Measurements from ENCODE around the gene MUC4.
"Not testable (repeated sequence)": the region's sequence is repeated elsewhere in the genome, so short reads cannot be mapped to it uniquely, and the experiment has no call there.

Gene MUC4

DNA sequence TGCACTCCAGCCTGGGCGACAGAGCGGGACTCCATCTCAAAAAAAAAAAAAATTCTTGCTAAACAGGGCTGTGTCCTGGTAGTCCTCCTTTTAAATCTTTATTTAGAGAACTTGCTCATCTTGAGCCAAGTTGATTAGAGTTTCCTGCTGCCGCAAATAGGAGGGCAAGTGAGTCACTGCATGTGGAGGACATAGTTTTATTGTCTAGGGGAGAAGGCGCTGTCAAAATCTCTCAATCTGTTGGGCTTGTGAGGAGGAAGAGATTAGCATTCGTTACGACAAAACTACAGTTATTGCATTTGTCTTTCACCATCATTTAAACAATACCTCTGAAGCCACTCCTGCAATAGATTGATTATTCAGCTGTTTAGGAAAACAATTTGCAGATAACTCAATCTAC lies 11.5 kb downstream of the MUC4 start:
- peak; percentile 64 for DNase-seq (ENCODE audit: low read depth)
- no peak overlapping the region for H3K4me3 ChIP-seq (ENCODE audit: low read depth, low read length)
- TF ChIP-seq MYC (IDR thresholded peaks at IDR 0.05; ENCODE audit: low read depth, low read length): no peak
- no peak for TF ChIP-seq POLR2A (IDR thresholded peaks at IDR 0.05; ENCODE audit: extremely low read depth, insufficient read length)

DNA sequence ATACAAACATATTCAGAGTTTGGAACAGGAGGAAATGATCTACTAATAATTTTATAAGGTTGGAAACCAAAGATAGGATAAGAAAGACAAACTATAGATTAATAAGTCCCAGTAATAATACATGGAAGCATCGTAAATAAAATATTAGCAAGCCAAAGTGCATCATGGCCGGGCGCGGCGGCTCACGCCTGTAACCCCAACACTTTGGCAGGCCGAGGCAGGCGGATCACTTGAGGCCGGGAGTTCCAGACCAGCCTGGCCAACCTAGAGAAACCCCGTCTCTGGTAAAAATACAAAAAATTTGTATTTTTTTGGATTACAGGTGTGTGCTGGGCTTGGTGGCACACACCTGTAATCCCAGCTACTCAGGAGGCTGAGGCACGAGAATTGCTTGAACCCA lies 14.9 kb downstream of the MUC4 start:
- no peak overlapping the region for H3K4me3 ChIP-seq (ENCODE audit: low read depth, low read length)
- no peak for DNase-seq (ENCODE audit: low read depth)
- TF ChIP-seq, protein P1, sequence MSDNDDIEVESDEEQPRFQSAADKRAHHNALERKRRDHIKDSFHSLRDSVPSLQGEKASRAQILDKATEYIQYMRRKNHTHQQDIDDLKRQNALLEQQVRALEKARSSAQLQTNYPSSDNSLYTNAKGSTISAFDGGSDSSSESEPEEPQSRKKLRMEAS (IDR thresholded peaks at IDR 0.05; ENCODE audit: low read depth, low read length): no peak
- TF ChIP-seq, protein P2, sequence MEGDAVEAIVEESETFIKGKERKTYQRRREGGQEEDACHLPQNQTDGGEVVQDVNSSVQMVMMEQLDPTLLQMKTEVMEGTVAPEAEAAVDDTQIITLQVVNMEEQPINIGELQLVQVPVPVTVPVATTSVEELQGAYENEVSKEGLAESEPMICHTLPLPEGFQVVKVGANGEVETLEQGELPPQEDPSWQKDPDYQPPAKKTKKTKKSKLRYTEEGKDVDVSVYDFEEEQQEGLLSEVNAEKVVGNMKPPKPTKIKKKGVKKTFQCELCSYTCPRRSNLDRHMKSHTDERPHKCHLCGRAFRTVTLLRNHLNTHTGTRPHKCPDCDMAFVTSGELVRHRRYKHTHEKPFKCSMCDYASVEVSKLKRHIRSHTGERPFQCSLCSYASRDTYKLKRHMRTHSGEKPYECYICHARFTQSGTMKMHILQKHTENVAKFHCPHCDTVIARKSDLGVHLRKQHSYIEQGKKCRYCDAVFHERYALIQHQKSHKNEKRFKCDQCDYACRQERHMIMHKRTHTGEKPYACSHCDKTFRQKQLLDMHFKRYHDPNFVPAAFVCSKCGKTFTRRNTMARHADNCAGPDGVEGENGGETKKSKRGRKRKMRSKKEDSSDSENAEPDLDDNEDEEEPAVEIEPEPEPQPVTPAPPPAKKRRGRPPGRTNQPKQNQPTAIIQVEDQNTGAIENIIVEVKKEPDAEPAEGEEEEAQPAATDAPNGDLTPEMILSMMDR (IDR thresholded peaks at IDR 0.05; ENCODE audit: low read depth, low read length): no peak
- TF ChIP-seq MYC (IDR thresholded peaks at IDR 0.05; ENCODE audit: low read depth, low read length) (no peak), POLR2A (IDR thresholded peaks at IDR 0.05; ENCODE audit: extremely low read depth, insufficient read length) (no peak)

DNA sequence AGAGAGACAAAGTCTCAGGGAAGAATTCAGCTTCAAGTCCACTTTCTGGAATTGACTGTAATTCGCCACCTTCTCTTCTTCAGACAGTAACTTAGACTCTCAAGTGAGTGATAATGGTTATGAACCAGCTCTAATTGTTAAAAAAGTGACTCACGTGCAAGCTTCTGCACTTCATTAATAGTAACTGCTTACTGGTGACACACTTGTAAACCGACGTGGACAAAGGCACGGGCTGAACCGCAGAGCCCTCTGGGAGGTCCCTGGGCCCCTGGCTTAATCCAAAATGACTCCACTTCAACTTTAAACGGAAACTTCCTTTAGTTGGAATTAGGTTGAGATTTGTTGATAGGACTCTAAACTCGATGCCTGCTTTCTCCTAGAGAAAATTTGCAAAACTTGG lies 17.0 kb downstream of the MUC4 start:
- DNase-seq (ENCODE audit: low read depth): peak; percentile 27
- H3K4me3 ChIP-seq (ENCODE audit: low read depth, low read length): no peak overlapping the region
- TF ChIP-seq POLR2A (IDR thresholded peaks at IDR 0.05; ENCODE audit: extremely low read depth, insufficient read length) (no peak), MYC (IDR thresholded peaks at IDR 0.05; ENCODE audit: low read depth, low read length) (no peak)
- TF ChIP-seq, protein P1 (IDR thresholded peaks at IDR 0.05; ENCODE audit: low read depth, low read length): no peak
- TF ChIP-seq, protein P2 (IDR thresholded peaks at IDR 0.05; ENCODE audit: low read depth, low read length): no peak

DNA sequence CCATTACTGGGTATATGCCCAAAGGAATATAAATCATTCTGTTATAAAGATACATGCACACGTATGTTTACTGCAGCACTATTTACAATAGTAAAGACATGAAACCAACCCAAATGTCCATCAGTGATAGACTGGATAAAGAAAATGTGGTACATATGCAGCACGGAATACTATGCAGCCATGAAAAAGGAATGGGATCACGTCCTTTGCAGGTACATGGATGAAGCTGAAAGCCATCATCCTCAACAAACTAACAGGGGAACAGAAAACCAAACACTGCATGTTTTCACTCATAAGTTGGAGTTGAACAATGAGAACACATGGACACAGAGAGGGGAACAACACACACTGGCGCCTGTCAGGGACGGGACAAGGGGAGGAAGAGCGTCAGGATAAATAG lies 19.1 kb downstream of the MUC4 start:
- not testable (repeated sequence) for H3K4me3 ChIP-seq (ENCODE audit: low read depth, low read length); DNase-seq (ENCODE audit: low read depth)

DNA sequence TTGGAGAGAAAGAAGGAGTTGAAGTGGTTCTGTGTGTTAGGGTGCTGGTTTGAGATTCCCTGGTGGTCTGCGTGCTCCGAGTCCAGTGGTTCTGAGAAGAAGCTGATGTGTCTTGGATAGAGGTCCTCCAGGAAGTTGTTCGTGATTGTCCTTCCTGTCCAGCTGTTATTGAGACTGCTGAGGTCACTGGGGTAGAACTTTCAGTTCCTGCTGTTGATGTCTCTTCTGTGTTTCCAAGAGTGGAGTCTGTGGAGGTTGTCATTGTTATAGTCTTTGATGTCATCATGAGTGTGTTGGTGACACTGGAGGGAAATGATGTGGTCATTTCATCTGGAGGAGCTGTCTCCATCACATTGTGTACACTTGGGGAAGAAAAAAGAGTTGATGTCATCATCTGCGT lies 20.8 kb downstream of the MUC4 start:
- no peak overlapping the region for H3K4me3 ChIP-seq (ENCODE audit: low read depth, low read length)
- TF ChIP-seq, protein P1 (IDR thresholded peaks at IDR 0.05; ENCODE audit: low read depth, low read length): no peak
- TF ChIP-seq POLR2A (IDR thresholded peaks at IDR 0.05; ENCODE audit: extremely low read depth, insufficient read length) (no peak), MYC (IDR thresholded peaks at IDR 0.05; ENCODE audit: low read depth, low read length) (no peak)
- TF ChIP-seq, protein P2 (IDR thresholded peaks at IDR 0.05; ENCODE audit: low read depth, low read length): no peak
- DNase-seq (ENCODE audit: low read depth): no peak

DNA sequence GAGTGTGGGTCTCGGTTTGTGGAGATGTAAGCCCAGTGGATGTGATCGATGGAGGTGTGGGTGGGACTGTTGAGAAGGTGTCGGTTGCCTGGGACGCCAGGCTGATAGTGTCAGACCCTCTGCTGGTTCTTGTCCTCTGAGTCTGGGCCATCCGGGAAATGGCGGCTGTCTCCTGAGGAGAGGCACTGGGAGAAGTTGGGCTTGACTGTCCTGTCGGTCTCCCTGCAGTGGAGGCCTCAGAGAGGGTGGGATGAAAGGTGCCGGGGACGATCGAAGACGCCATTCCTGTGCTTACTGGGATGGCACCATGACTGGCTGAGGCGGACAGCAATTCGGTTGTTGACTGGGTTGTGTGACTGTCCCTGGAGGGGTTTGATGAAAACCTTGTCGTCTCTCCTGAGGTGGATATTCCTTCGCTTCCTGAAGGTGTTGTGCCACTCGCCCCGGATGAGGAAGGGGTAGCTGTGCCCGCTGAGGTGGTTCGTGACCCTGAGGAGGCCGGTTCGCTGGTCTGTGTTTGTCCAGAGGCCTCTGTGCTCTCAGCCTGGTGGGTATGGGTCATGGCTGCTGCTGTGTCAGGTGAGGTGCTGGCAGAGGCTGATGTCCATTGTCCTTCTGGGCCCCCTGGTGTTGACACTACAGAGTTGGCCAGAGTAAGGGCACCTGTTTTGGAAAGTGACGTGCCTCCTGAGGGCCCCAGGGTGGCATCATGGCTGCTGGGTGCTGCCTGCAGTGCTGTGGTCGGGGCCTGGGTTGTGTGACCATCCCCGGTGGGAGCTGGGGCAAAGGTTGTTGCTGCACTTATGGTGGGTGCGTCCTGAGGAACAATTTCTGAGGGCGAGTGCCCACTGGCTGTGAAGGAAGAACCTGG lies 22.8 kb downstream of the MUC4 start:
- DNase-seq (ENCODE audit: low read depth): no peak
- TF ChIP-seq POLR2A (IDR thresholded peaks at IDR 0.05; ENCODE audit: extremely low read depth, insufficient read length) (no peak), MYC (IDR thresholded peaks at IDR 0.05; ENCODE audit: low read depth, low read length) (no peak)
- TF ChIP-seq, protein P2 (IDR thresholded peaks at IDR 0.05; ENCODE audit: low read depth, low read length): no peak
- TF ChIP-seq, protein P1 (IDR thresholded peaks at IDR 0.05; ENCODE audit: low read depth, low read length): no peak
- H3K4me3 ChIP-seq (ENCODE audit: low read depth, low read length): no peak overlapping the region

DNA sequence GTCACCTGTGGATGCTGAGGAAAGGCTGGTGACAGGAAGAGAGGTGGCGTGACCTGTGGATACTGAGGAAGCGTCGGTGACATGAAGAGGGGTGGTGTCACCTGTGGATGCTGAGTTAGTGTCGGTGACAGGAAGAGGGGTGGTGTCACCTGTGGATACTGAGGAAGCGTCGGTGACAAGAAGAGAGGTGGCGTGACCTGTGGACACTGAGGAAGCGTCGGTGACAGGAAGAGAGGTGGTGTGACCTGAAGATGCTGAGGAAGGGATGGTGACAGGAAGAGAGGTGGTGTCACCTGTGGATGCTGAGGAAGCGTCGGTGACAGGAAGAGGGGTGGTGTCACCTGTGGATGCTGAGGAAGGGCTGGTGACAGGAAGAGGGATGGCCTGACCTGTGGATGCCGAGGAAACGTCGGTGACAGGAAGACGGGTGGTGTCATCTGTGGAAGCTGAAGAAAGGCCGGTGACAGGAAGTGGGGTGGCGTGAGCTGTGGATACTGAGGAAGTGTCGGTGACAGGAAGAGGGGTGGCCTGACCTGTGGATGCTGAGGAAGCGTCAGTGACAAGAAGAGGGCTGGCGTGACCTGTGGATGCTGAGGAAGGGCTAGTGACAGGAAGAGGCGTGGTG lies 25.8 kb downstream of the MUC4 start:
- DNase-seq (ENCODE audit: low read depth): not testable (repeated sequence)

DNA sequence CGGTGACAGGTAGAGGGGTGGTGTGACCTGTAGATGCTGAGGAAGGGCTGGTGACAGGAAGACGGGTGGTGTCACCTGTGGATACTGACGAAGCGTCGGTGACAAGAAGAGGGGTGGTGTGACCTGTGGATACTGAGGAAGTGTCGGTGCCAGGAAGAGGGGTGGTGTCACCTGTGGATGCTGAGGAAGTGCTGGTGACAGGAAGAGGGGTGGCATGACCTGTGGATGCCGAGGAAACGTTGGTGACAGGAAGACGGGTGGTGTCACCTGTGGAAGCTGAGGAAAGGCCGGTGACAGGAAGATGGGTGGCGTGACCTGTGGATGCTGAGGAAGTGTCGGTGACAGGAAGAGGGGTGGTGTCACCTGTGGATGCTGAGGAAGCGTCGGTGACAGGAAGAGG lies 27.7 kb downstream of the MUC4 start:
- not testable (repeated sequence) for H3K4me3 ChIP-seq (ENCODE audit: low read depth, low read length); DNase-seq (ENCODE audit: low read depth)

More for the DNA sequence above, 25.8 kb downstream of the MUC4 start:
- H3K4me3 ChIP-seq (ENCODE audit: low read depth, low read length): not testable (repeated sequence)

DNA sequence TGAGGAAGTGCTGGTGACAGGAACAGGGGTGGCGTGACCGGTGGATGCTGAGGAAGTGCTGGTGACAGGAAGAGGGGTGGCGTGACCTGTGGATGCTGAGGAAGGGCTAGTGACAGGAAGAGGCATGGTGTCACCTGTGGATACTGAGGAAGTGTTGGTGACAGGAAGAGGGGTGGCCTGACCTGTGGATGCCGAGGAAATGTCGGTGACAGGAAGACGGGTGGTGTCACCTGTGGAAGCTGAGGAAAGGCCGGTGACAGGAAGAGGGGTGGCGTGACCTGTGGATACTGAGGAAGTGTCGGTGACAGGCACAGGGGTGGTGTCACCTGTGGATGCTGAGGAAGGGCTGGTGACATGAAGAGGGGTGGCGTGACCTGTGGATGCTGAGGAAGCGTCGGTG lies 30.5 kb downstream of the MUC4 start:
- not testable (repeated sequence) for H3K4me3 ChIP-seq (ENCODE audit: low read depth, low read length); DNase-seq (ENCODE audit: low read depth)
